Sciatic nerve (tissue), 2 donors: ENCODE results near the gene MAGI1. TPM values are rescaled to one million over a fixed set of nuclear protein-coding genes. Genes with fewer than 3 reads are reported as not detected.

Experiments
- ATAC-seq: fragments of 200-7000 bp; cut with Tn5 transposase; one replicate; pipeline ENCODE4 v1.9.1; 2020; ENCODE audit warnings: mild to moderate bottlenecking, moderate library complexity
- DNase-seq: peaks from one replicate; pipeline ENCODE4 v3.0.0-alpha.2; 2020; ENCODE audit warnings: low spot score
- intact Hi-C: fragments of 100-400 bp; cut with DNase I; formaldehyde crosslinking; loops from one replicate; pipeline ENCODE4 v1.14.2; 2022
- total RNA-seq: library from RNA; stranded (reverse); fragmentation: NEBNext Ultra II Directional; extraction: Animal tissue kit (Norgen Biotek cat#: 25700); gene quantifications from one replicate; pipeline ENCODE4 v1.2.1, GENCODE V29; 2021
- donor health status: DM: no; HTN: no; CAD: no.
- donor health status: DM: no; HTN: no; CAD: no.

The MAGI1 gene
- total RNA-seq, 1 donor from 2014 or later, result 64.6 TPM

DNA sequence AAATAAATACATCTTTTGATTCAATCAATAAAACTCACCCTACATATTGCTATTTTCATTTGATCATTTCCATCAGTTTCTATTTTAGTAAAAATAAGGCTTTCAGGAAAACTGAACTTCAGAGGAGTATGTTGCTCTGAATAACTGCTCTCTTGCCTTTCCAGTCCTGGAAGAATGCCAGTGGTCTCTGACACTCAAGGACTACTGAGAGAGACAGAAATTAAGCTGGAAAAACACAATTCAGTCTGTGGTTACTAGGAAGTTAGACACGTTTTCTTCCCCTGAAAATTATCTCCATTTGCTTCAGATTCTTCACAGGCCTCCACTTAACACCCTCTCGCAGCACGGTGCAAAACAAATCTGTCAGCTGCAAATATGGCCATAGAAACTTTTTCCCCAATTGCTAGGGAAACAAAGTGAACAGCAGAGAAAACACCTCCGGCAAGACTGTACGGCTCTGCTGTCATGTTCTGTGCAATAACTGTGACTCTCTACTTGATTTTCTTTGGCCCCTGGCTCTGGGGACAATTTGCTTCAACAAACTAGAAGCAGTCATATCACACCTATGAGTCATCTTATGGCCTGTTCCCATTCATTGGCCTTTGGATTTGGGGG, 353.0 kb downstream of the MAGI1 start:
- ATAC-seq, result no peak
- intact Hi-C loops, result no loop called here
- DNase-seq, result no peak

DNA sequence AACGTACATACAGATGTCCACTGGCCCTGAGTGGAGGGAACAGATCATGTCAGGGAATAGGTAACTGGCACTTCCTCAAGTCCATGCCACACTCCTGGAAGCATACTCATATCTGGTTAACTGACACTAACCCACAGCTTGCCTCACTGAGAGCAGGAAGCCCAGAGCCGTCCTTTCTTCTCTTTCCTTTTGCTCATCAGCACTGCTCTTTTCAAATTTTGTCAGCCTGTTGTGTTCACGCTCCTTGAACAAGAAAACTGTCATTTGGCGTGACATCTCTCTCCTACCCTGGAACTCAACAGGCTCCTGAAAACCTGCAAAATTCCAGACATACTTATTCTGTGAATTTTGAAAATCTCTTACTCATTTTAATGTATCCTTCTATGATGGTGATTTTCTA, 360.2 kb downstream of the MAGI1 start:
- DNase-seq (no peak), ATAC-seq (no peak)
- intact Hi-C loops, result no loop called here

DNA sequence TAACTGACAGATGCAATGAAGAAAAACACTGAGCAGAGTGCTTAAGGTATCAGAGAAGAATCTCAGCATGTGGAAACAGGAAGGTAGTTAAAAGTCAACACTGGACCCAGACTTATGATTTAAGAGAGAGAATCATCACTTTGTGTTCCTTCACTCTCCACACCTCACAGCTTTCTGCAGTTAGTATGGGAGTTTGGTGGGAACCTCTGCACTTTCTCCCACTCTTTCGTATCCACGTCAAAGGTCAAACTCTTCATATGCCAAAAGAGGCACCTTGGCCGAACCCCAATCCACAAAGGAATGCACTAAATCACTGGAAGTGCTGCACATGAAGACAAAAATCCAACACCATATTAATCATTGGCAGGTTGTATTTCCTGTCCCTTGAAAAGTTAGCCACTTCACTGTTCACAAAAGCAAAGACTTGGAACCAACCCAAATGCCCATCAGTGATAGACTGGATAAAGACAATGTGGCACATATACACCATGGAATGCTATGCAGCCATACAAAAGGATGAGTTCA, 361.2 kb downstream of the MAGI1 start:
- no peak for ATAC-seq
- intact Hi-C loops, result no loop called here
- DNase-seq, result no peak

DNA sequence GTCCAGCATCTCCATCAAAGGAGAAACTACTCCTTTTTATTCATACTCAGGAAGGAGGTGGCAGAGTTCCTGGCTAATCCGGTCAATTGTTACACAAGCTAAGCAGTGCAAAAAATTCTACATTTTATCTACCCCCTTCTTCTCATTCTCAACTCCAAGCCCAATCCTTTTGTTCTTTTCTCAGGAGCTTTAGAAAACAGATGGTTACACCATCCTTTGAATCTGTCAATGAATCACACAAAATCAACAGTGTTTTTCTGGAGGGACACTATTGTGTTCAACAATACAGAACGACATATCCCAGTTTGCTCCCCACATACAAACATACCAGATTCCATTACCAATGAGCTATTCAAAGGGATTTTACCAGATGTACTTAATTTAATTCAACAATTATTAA, 362.1 kb downstream of the MAGI1 start:
- intact Hi-C loops, result no loop called here
- DNase-seq, result no peak
- no peak for ATAC-seq

DNA sequence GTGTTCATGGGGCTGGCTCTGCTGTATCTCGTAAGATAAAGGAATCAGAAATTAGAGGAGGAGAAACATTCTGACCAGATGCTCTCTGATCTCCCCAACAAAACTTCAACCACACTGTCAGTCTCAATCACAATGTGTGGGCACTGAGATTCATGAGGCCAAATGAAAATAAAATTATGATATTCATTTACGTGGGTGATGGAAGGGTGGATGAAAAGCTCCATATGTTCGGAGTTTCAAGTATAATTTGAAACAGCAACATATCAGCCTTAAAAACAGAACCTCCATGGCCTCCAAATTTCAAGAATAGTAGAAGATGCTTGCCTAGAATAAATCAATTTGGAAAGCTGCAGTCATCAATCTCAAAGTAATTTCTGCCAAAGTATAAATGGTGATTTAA, 363.7 kb downstream of the MAGI1 start:
- no peak for ATAC-seq
- no peak for DNase-seq
- intact Hi-C loops, result no loop called here

DNA sequence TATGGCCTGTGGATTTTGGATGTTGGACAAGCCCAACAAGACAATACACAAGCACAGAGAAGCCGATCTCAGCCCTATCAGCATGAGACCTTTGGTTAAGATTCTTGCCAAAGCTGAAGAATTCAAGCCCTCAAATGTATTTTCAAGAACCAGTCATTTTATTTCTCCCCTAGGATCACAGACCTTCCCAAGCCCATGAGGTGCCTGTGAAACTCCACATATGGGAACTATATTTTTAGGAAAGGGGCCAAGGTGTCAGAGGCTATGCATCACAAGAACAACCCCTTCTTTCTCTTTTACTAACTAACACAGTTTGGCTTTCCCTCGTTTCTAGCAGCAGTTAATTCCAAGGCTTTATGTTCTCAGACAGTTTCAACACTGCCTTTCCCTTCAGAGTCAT, 364.5 kb downstream of the MAGI1 start:
- DNase-seq (no peak), ATAC-seq (no peak)
- intact Hi-C loops, result no loop called here

DNA sequence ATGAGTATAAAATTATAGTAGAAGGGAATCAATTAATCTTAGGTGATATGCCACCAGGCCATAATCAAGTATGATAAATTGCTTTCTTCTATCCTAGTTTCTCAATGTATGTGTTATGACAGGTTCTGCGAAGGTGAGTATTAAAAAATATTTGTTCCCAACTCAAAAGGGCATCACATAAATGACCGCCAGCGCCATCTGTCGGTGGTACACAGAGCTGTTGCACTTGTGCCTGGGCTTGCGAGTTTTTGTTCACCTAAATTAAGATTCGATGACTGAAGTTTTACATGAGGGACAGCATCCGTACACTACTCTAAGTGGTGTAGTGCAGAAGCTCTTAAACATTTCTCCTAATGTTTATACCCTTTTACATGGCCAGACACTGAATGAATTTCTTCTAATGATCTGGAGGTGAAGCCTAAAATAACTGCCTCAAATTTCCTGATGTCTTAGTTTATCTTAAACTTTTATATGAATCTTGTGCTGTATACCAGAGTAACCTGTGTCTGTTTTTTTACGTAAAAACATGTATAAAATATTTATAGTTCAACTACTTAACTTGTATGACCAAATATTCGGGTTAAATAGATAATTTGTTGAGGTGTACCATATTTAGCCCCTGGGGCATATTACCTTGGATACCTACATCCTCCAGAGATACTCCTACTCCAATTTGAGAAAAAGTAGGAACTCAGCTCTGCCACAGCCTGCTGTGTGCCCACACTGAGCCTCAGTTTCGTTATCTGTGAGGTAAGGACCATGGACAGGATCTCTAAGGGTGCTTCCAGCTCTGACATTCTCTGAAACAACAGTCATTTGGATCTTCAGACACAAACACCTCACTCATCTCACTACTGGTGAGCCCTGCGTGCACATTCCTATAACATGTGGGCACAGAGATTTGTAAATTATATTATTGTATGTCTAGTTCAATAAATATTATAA, 365.6 kb downstream of the MAGI1 start:
- peak; percentile 80 for DNase-seq
- no peak for ATAC-seq
- intact Hi-C loops, result no loop called here

DNA sequence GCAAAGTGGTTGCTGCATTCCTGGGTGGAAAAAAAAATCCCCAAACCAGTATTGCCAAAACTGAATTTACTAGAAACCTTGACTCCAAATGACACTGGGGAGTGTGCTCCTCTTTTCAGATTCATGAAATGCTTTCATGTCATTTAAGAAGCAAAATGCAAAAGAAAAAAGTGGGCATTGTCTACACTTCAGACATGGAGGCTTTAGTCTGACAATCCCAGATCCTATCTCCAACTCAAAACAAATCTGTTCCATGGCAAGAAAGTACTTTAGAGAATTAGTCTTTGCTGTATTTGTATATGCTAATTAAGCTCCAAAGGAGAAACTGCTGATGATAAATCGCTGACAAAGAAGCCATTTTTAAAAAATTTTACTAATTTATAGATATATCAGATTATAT, 366.7 kb downstream of the MAGI1 start:
- DNase-seq (no peak), ATAC-seq (no peak)
- intact Hi-C loops, result no loop called here

DNA sequence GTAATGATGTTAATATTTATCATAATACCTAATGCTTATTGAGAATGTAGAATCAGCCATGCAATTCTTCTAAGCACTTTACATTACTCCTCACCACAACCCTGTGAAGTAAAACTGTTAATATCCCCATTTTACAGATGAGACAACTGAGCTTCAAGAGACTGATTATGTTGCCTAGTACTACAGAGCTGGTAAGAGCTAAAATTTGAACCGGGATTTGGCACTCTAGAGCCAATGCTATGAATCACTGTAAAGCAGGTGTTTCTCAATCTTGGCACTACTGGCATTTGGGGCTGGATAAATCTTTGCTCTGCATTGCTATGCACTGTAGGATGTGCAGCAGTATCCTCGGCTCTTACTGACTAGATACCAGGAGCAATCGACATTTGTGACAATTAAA, 367.7 kb downstream of the MAGI1 start:
- DNase-seq, result no peak
- intact Hi-C loops, result no loop called here
- ATAC-seq, result no peak

DNA sequence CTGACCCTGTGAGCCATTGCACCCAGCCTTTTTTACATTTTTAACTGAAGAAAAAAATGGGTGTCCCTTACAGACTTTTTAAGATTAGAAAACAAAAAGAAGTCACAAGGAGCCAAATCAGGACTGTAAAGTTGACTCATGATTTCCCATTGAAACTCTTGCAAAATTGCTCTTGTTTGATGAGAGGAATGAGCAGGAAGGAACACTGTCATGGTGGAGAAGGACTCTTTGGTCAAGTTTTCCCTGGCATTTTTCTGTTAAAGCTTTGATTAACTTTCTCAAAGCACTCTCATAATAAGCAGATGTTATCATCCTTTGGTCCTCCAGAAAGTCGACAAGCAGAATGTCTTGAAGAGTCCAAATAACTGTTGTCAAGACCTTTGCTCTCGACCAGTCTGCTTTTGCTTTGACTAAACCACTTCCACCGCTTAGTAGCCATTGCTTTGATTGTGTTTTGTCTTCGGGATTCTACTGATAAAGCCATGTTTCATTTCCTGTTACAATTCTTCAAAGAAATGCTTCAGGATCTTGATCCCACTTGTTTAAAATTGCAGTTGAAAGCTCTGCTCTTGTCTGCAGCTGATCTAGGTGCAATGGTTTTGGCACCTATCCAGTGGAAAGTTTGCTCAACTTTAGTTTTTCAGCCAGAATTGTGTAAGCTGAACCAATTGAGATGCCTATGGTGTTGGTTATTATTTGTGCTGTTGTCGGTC, 369.4 kb downstream of the MAGI1 start:
- no peak for ATAC-seq
- intact Hi-C loops, result no loop called here
- no peak for DNase-seq

DNA sequence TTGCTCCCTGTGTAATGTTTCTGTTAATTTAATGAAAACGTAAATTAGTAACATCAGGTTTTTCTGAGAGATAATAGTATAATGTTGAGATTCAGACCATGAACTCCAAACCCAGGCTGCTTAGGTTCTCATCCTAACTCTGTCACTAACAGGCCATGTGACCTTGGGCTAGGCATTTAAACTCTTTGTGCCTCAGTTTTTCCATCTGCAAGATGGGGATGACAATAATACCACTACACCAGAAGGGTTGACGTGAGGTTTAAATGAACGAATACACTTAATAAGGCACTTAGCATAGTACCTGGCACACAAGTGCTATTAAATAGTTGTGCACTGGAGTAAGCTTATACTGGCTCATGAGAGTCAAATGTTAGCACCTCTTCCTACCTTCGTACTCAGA, 370.8 kb downstream of the MAGI1 start:
- intact Hi-C loops, result no loop called here
- ATAC-seq (no peak), DNase-seq (no peak)

DNA sequence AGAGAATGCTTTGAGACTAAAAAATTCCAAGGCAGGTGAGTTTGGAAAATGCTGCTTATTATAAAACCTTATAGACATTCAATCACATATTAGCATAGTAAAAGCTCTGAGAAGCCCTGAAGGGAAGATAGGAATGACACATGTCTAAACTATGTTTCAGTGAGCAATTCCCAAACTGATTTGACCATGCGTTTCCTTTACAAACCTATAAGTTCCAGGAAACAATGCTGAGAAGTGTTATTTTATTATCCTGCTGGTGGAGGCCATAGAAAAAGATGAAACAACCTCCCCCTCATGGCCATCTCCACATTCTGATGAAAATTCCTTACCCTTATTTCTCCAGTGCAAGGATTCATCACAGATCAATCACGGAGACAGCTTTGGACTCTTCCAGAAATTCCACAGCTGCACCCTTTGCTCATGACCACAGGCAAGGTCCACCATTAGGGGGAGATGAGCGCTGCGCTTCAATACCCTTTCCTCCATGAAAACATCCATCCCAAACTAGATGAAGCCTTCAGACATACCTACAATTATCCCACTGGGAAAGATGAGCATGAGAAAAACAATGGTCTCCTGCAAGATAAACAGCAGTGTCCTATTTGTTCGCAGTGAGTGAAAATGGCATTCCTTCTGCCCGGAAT, 372.1 kb downstream of the MAGI1 start:
- DNase-seq (no peak), ATAC-seq (no peak)
- intact Hi-C loops, result no loop called here

DNA sequence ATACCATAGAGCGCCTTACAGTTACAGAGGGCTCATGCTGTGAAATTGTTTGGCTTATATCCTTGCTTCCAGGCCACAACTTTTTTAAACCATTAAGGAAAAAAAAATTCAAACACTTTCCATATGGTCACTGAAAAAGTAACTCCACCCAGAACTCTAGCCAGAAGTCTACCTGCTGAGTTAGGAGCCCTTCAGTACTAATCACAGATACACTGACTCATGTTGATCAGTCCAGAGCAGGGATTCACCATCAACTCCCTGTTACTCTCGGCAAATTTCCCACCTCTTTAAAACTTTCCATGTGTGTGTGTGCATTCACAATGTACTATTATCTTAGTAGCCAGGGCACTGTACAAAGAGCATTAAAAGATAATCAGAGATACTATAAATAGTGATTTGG, 372.8 kb downstream of the MAGI1 start:
- ATAC-seq, result no peak
- DNase-seq, result no peak
- intact Hi-C loops, result no loop called here

DNA sequence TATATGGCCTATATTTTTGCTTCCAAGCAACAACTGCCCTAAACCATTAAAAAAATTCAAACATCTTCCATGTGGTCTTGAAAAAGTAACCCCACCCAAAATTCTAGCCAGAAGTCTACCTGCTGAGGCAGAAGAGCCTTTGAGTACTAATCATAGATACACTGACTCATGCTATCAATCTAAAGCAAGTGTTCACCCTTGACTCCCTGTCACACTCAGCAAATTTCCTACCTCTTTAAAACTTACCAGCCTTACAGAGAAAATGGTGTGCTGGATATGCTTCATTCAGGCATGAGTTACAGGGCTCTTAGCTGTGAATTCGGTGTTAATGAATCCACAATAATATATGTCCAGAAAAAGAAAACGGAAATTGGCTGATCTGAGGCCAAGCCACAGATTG, 373.8 kb downstream of the MAGI1 start:
- intact Hi-C loops, result no loop called here
- no peak for DNase-seq
- no peak for ATAC-seq

DNA sequence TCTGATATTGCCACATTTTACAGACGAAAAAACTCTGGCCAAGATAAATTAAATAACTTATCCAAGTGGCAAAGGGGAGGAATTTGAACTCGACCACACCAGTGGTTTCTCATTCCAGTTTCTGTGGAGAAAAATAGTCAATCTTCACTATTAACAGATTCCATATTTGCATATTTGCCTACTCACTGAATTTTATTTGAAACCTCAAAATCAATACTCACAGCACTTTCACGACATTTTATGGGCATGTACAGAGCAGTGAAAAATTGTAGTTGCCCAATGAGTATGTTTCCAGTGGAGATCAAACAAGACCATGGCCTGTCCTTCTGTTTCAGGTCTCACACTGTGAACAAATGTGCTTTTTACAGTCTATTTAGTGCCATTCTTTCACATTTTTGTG, 374.3 kb downstream of the MAGI1 start:
- DNase-seq (no peak), ATAC-seq (no peak)
- intact Hi-C loops, result no loop called here

DNA sequence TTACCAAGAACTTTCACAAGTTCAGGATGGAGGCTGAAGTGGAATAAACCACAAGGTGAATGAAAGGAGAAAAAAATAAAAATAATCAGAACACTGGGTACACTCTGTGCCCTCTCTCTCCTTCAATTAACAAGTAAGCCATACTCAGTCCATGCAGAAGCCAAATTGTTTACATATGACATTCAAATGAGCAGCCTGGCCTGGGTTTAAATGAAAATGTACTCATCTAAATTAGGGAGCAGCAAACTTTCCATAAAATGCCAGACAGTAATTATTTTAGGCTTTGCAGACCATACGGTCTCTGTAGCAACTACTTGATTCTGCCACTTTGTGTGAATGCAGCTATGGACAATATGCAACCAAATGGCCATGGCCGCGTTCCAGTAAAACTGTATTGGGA, 376.6 kb downstream of the MAGI1 start:
- DNase-seq (no peak), ATAC-seq (no peak)
- intact Hi-C loops, result no loop called here

DNA sequence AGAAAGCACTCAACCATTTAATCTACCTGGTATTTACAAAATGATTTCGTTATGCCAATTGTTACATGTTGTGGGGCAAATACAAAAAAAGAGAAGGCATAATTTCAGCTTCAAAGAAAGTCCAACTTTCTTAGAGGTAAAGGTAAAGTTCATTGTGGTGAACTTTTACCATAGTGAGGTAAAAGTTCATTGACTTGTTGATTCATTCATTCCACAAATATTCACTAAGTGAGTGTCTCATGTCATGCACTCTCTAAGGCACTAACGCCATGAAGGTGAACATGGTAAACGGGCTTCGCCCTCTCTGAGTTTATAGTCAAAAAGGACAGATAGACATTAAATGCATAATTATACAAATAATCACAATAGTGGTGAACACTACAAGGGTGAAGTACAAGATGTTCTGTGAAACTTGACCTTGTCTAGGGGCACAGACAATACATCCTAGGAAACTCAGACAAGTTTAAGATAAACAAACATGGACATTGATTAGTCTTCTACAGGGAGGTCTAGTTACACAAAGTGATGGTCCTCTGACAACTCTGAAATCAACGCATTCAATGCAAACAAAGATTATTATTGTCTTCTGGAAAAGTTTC, 378.6 kb downstream of the MAGI1 start:
- DNase-seq, result no peak
- intact Hi-C loops, result no loop called here
- ATAC-seq, result no peak

DNA sequence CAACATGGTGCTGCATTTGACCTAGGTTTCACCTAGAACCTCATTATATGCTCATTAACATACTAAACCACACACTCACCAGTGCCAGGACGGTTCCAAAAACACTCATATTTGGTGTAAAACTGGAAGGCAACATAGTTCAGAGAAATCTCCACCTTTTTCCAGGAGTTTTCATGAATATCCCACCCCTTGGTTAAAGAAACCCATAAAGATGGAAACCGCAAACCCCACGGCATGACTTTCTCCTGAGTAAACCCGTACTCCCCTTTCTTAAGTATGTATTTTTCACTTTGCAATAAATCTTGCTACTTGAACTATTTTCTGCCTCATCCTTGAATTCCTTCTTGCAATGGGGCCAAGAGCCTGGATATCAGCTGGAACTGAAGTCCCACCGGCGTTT, 379.3 kb downstream of the MAGI1 start:
- ATAC-seq, result no peak
- no peak for DNase-seq
- intact Hi-C loops, result no loop called here

DNA sequence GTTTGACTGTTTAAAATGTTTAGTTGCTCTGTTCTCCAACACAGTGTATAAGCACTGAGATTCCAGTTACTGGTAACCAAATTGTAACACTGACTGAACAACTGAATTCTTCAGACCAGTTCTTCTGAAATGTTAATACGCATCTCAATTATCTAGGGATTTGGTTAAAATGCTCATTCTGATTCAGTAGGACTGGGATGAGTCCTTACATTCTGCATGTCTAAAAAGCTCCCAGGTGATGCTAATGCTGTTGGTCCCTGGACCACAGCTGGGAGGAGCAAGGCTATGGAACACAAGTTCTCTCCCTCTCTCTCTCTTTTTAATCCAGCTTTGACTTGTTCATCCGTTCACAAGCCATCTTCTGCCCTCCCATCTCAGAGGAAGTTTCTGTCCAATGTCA, 380.3 kb downstream of the MAGI1 start:
- no peak for ATAC-seq
- intact Hi-C loops, result no loop called here
- no peak for DNase-seq
